Activated CD4-positive, alpha-beta T cell treated with anti-CD3 and anti-CD28 coated beads for 48 hours (primary cell): ENCODE data around the gene YBX1.
"Not testable (repeated sequence)": the region's sequence is repeated elsewhere in the genome, so short reads cannot be mapped to it uniquely, and the experiment has no call there.

Experiments
- DNase-seq: peaks from one replicate; pipeline ENCODE4 v3.0.0-alpha.2; 2020

Gene YBX1

DNA sequence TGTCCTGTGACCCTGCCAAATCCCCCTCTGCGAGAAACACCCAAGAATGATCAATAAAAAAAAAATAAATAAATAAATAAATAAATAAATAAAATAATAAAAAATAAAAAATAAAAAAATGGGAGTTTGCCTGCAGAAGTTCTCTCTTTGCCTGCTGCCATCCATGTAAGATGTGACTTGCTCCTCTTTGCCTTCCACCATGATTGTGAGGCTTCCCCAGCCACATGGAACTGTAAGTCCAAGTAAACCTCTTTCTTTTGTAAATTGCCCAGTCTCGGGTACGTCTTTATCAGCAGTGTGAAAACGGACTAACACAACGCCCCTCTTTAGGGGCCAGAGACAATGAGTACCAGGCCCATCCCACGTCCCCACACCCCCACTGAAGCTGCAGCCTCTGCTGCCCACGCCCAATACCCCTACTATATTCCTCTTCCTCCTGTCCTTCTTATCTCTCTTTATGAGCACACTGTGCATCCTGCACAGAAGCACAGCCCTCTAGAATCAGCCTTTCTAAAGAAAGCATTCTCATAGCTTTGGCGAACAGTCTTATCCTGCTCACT is 69.4 kb downstream of the YBX1 start:
- DNase-seq: not testable (repeated sequence)

DNA sequence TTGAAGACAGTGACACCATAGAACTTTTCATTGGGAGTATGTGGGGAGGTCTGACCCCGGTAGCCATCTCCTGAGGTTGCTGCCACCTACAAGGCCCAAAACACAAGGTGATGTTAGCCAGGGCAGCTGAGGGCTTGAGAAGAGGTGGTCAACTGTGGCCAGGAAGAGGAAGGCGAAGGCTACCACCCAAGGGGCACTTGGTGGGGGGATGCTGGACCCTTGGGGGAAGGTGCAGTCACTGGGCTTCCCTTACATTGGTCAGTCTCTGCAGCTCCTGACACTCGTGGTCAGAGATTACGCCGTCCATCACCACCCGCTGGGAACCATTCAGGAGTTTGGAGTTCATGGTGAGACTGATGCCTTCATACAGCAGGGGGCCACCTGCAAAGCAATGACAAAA is 70.1 kb downstream of the YBX1 start:
- no peak for DNase-seq

DNA sequence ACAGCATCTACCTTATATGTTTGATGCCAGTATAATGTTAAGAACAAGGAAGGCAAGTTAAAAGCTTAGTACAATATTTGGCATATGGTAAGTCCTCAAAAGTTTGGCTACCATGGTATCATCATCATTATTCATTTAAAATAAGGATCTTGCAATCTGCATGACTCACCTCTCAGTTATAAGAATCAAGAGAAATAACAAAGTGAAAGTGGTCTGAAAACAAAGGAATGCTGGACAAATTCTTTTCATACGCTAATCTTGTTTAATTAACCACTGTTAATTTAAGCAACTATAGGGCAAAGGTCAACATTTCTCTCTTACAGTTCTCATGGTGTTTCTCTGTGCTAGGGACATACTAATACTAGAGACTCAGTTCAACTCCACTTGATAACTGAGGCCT is 70.9 kb downstream of the YBX1 start:
- DNase-seq: no peak
